ENCODE data around the gene MBTPS2.
"Not testable (repeated sequence)": the region's sequence is repeated elsewhere in the genome, so short reads cannot be mapped to it uniquely, and the experiment has no call there.

Gene MBTPS2

GRCh38 chrX:21874182-21874581 is 34.8 kb downstream of the MBTPS2 start:
- H3K4me1 Mint-ChIP-seq (ENCODE audit: low read depth in 2 of 2); ATAC-seq (replicated peaks); H3K36me3 Mint-ChIP-seq (ENCODE audit: insufficient read depth); H3K27me3 Mint-ChIP-seq; H3K9me3 Mint-ChIP-seq; DNase-seq; H3K27ac Mint-ChIP-seq; H3K4me3 Mint-ChIP-seq: not testable (repeated sequence)

- DNase-seq (no peak), ATAC-seq (replicated peaks) (no peak)
- Mint-ChIP-seq H3K9me3 (no peaks in the 10 kb centered on the region), H3K36me3 (ENCODE audit: insufficient read depth) (peaks cover 2% of the 10 kb centered on the region), H3K4me1 (ENCODE audit: low read depth in 2 of 2) (no peaks in the 10 kb centered on the region), H3K27me3 (no peaks in the 10 kb centered on the region), H3K4me3 (no peak overlapping the region), H3K27ac (no peak overlapping the region)
These were observed 35.6 kb downstream of the MBTPS2 start for GRCh38 chrX:21875013-21875412.

GRCh38 chrX:21881881-21882574 is 42.6 kb downstream of the MBTPS2 start:
- H3K4me3 Mint-ChIP-seq: no peak overlapping the region
- H3K9me3 Mint-ChIP-seq: no peaks in the 10 kb centered on the region
- no peaks in the 10 kb centered on the region for H3K27me3 Mint-ChIP-seq
- DNase-seq (no peak), ATAC-seq (replicated peaks) (no peak)
- H3K4me1 Mint-ChIP-seq (ENCODE audit: low read depth in 2 of 2): no peaks in the 10 kb centered on the region
- H3K36me3 Mint-ChIP-seq (ENCODE audit: insufficient read depth): peaks cover 7% of the 10 kb centered on the region
- H3K27ac Mint-ChIP-seq: no peak overlapping the region

GRCh38 chrX:21883258-21883657 is 43.8 kb downstream of the MBTPS2 start:
- H3K27ac Mint-ChIP-seq: no peak overlapping the region

GRCh38 chrX:21885568-21885967 is 46.2 kb downstream of the MBTPS2 start:
- no peaks in the 10 kb centered on the region for H3K4me1 Mint-ChIP-seq (ENCODE audit: low read depth in 2 of 2)
- no peak for ATAC-seq (replicated peaks)
- H3K9me3 Mint-ChIP-seq: no peaks in the 10 kb centered on the region
- H3K4me3 Mint-ChIP-seq: no peak overlapping the region
- no peak overlapping the region for H3K27ac Mint-ChIP-seq
- H3K27me3 Mint-ChIP-seq: no peaks in the 10 kb centered on the region
- no peak for DNase-seq
- peaks cover 7% of the 10 kb centered on the region for H3K36me3 Mint-ChIP-seq (ENCODE audit: insufficient read depth)

More at GRCh38 chrX:21883258-21883657, 43.8 kb downstream of the MBTPS2 start:
- DNase-seq (no peak), ATAC-seq (replicated peaks) (no peak)
- no peaks in the 10 kb centered on the region for H3K27me3 Mint-ChIP-seq
- H3K4me3 Mint-ChIP-seq: no peak overlapping the region
- no peaks in the 10 kb centered on the region for H3K9me3 Mint-ChIP-seq
- H3K4me1 Mint-ChIP-seq (ENCODE audit: low read depth in 2 of 2): no peaks in the 10 kb centered on the region
- peaks cover 7% of the 10 kb centered on the region for H3K36me3 Mint-ChIP-seq (ENCODE audit: insufficient read depth)

GRCh38 chrX:21905313-21905712 is 65.9 kb downstream of the MBTPS2 start:
- DNase-seq (no peak), ATAC-seq (replicated peaks) (no peak)
- no peak overlapping the region for H3K27ac Mint-ChIP-seq
- no peaks in the 10 kb centered on the region for H3K36me3 Mint-ChIP-seq (ENCODE audit: insufficient read depth)
- H3K4me3 Mint-ChIP-seq: no peak overlapping the region
- H3K27me3 Mint-ChIP-seq: no peaks in the 10 kb centered on the region
- H3K9me3 Mint-ChIP-seq: no peaks in the 10 kb centered on the region
- H3K4me1 Mint-ChIP-seq (ENCODE audit: low read depth in 2 of 2): no peaks in the 10 kb centered on the region

GRCh38 chrX:21905953-21906352 is 66.5 kb downstream of the MBTPS2 start:
- Mint-ChIP-seq H3K4me1 (ENCODE audit: low read depth in 2 of 2) (no peaks in the 10 kb centered on the region), H3K36me3 (ENCODE audit: insufficient read depth) (no peaks in the 10 kb centered on the region), H3K27me3 (no peaks in the 10 kb centered on the region), H3K27ac (no peak overlapping the region), H3K9me3 (no peaks in the 10 kb centered on the region), H3K4me3 (no peak overlapping the region)
- ATAC-seq (replicated peaks) (no peak), DNase-seq (no peak)

GRCh38 chrX:21907260-21907659 is 67.8 kb downstream of the MBTPS2 start:
- Mint-ChIP-seq H3K4me1 (ENCODE audit: low read depth in 2 of 2) (no peaks in the 10 kb centered on the region), H3K27me3 (no peaks in the 10 kb centered on the region), H3K4me3 (no peak overlapping the region), H3K36me3 (ENCODE audit: insufficient read depth) (no peaks in the 10 kb centered on the region), H3K9me3 (no peaks in the 10 kb centered on the region), H3K27ac (no peak overlapping the region)
- no peak for ATAC-seq (replicated peaks)
- no peak for DNase-seq

GRCh38 chrX:21911481-21911880 is 72.1 kb downstream of the MBTPS2 start:
- H3K27ac Mint-ChIP-seq: no peak overlapping the region
- DNase-seq (no peak), ATAC-seq (replicated peaks) (no peak)
- no peaks in the 10 kb centered on the region for H3K27me3 Mint-ChIP-seq
- no peaks in the 10 kb centered on the region for H3K9me3 Mint-ChIP-seq
- no peaks in the 10 kb centered on the region for H3K36me3 Mint-ChIP-seq (ENCODE audit: insufficient read depth)
- H3K4me3 Mint-ChIP-seq: no peak overlapping the region
- no peaks in the 10 kb centered on the region for H3K4me1 Mint-ChIP-seq (ENCODE audit: low read depth in 2 of 2)

GRCh38 chrX:21912220-21912619 is 72.8 kb downstream of the MBTPS2 start:
- no peaks in the 10 kb centered on the region for H3K27me3 Mint-ChIP-seq
- H3K4me3 Mint-ChIP-seq: no peak overlapping the region
- no peak for DNase-seq
- H3K9me3 Mint-ChIP-seq: no peaks in the 10 kb centered on the region
- no peaks in the 10 kb centered on the region for H3K36me3 Mint-ChIP-seq (ENCODE audit: insufficient read depth)
- no peaks in the 10 kb centered on the region for H3K4me1 Mint-ChIP-seq (ENCODE audit: low read depth in 2 of 2)
- H3K27ac Mint-ChIP-seq: no peak overlapping the region
- ATAC-seq (replicated peaks): no peak

GRCh38 chrX:21912989-21913388 is 73.6 kb downstream of the MBTPS2 start:
- Mint-ChIP-seq H3K4me3 (no peak overlapping the region), H3K4me1 (ENCODE audit: low read depth in 2 of 2) (no peaks in the 10 kb centered on the region), H3K36me3 (ENCODE audit: insufficient read depth) (no peaks in the 10 kb centered on the region), H3K27ac (no peak overlapping the region), H3K27me3 (no peaks in the 10 kb centered on the region), H3K9me3 (no peaks in the 10 kb centered on the region)
- no peak for ATAC-seq (replicated peaks)
- DNase-seq: no peak

- Mint-ChIP-seq H3K27me3 (no peaks in the 10 kb centered on the region), H3K27ac (no peak overlapping the region), H3K36me3 (ENCODE audit: insufficient read depth) (no peaks in the 10 kb centered on the region), H3K9me3 (no peaks in the 10 kb centered on the region), H3K4me3 (no peak overlapping the region), H3K4me1 (ENCODE audit: low read depth in 2 of 2) (peaks cover 0 to 6% of the 10 kb centered on the region in 2 donors)
- ATAC-seq (replicated peaks) (no peak), DNase-seq (no peak)
These were observed 86.7 kb downstream of the MBTPS2 start for GRCh38 chrX:21926116-21926515.

GRCh38 chrX:21926527-21927278 is 87.3 kb downstream of the MBTPS2 start:
- ATAC-seq (replicated peaks) (no peak), DNase-seq (no peak)
- Mint-ChIP-seq H3K9me3 (no peaks in the 10 kb centered on the region), H3K36me3 (ENCODE audit: insufficient read depth) (no peaks in the 10 kb centered on the region), H3K27ac (no peak overlapping the region), H3K4me1 (ENCODE audit: low read depth in 2 of 2) (peaks cover 0 to 6% of the 10 kb centered on the region in 2 donors), H3K27me3 (no peaks in the 10 kb centered on the region), H3K4me3 (no peak overlapping the region)

- Mint-ChIP-seq H3K4me1 (ENCODE audit: low read depth in 2 of 2) (peaks cover 0 to 6% of the 10 kb centered on the region in 2 donors), H3K9me3 (no peaks in the 10 kb centered on the region), H3K4me3 (no peak overlapping the region), H3K27ac (no peak overlapping the region), H3K27me3 (no peaks in the 10 kb centered on the region), H3K36me3 (ENCODE audit: insufficient read depth) (no peaks in the 10 kb centered on the region)
- DNase-seq (no peak), ATAC-seq (replicated peaks) (no peak)
These were observed 89.8 kb downstream of the MBTPS2 start for GRCh38 chrX:21929209-21929608.

Measured in effector memory CD8-positive, alpha-beta T cell (primary cell).